Glutamatergic neuron (in vitro differentiated cells): ENCODE data around the gene SLC48A1. TPM values are rescaled to one million over a fixed set of nuclear protein-coding genes. Genes with fewer than 3 reads are reported as not detected.

Source experiments
- DNase-seq: peaks from one replicate; pipeline ENCODE4 v3.0.0; 2022
- H3K27ac Mint-ChIP-seq: one replicate; pipeline ENCODE4 v1.8.0; 2020; ENCODE audit warnings: mild to moderate bottlenecking, mixed read lengths, inconsistent platforms; ENCODE audit not compliant: unreplicated experiment
- H3K27me3 Mint-ChIP-seq: one replicate; pipeline ENCODE4 v1.8.0; 2020; ENCODE audit warnings: mild to moderate bottlenecking, moderate library complexity, mixed read lengths, inconsistent platforms; ENCODE audit not compliant: unreplicated experiment
- H3K36me3 Mint-ChIP-seq: one replicate; pipeline ENCODE4 v1.8.0; 2020; ENCODE audit warnings: mild to moderate bottlenecking, mixed read lengths, inconsistent platforms; ENCODE audit not compliant: unreplicated experiment
- H3K4me1 Mint-ChIP-seq: one replicate; pipeline ENCODE4 v1.8.0; 2020; ENCODE audit warnings: mild to moderate bottlenecking, low read depth, mixed read lengths, inconsistent platforms; ENCODE audit not compliant: unreplicated experiment
- H3K4me3 Mint-ChIP-seq: one replicate; pipeline ENCODE4 v1.8.0; 2020; ENCODE audit warnings: mild to moderate bottlenecking, mixed read lengths, inconsistent platforms; ENCODE audit not compliant: unreplicated experiment
- H3K9me3 Mint-ChIP-seq: one replicate; pipeline ENCODE4 v1.8.0; 2020; ENCODE audit warnings: mild to moderate bottlenecking, moderate library complexity, mixed read lengths, inconsistent platforms; ENCODE audit not compliant: unreplicated experiment
- total RNA-seq: library from RNA; stranded (reverse); fragmentation: NEBNext Ultra II Directional; extraction: Animal tissue kit (Norgen Biotek cat#: 25700); gene quantifications from one replicate; pipeline ENCODE4 v1.2.1, GENCODE V29; 2021; ENCODE audit not compliant: unreplicated experiment
- TF ChIP-seq, protein P1 (sequence below): fragments of 200-600 bp; sonication (generic); IDR thresholded peaks from one replicate; pipeline ENCODE4 v1.5.0; 2021; ENCODE audit not compliant: partially characterized antibody, unreplicated experiment

The SLC48A1 gene
- total RNA-seq, 1 donor from 2014 or later, result 15.7 TPM

- H3K36me3 Mint-ChIP-seq, result peaks cover 5% of the 10 kb centered on the region
Observed at GRCh38 chr12:47790676-47791350, 17.8 kb downstream of the SLC48A1 start.

GRCh38 chr12:47791351-47791746, 18.3 kb downstream of the SLC48A1 start:
- Mint-ChIP-seq H3K27me3 (peaks cover 8% of the 10 kb centered on the region), H3K27ac (peak overlapping the region; percentile 38), H3K4me3 (no peak overlapping the region), H3K36me3 (peaks cover 5% of the 10 kb centered on the region), H3K4me1 (peaks cover 4% of the 10 kb centered on the region), H3K9me3 (peaks cover 2% of the 10 kb centered on the region)
- TF ChIP-seq, protein P1, sequence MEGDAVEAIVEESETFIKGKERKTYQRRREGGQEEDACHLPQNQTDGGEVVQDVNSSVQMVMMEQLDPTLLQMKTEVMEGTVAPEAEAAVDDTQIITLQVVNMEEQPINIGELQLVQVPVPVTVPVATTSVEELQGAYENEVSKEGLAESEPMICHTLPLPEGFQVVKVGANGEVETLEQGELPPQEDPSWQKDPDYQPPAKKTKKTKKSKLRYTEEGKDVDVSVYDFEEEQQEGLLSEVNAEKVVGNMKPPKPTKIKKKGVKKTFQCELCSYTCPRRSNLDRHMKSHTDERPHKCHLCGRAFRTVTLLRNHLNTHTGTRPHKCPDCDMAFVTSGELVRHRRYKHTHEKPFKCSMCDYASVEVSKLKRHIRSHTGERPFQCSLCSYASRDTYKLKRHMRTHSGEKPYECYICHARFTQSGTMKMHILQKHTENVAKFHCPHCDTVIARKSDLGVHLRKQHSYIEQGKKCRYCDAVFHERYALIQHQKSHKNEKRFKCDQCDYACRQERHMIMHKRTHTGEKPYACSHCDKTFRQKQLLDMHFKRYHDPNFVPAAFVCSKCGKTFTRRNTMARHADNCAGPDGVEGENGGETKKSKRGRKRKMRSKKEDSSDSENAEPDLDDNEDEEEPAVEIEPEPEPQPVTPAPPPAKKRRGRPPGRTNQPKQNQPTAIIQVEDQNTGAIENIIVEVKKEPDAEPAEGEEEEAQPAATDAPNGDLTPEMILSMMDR, result no peak
- DNase-seq, result no peak

More at GRCh38 chr12:47790676-47791350, 17.8 kb downstream of the SLC48A1 start:
- TF ChIP-seq, protein P1, result no peak
- H3K4me3 Mint-ChIP-seq, result no peak overlapping the region
- H3K27ac Mint-ChIP-seq, result peak overlapping the region; percentile 38
- peaks cover 4% of the 10 kb centered on the region for H3K4me1 Mint-ChIP-seq
- H3K9me3 Mint-ChIP-seq, result peaks cover 2% of the 10 kb centered on the region
- peaks cover 8% of the 10 kb centered on the region for H3K27me3 Mint-ChIP-seq
- DNase-seq, result no peak

DNA sequence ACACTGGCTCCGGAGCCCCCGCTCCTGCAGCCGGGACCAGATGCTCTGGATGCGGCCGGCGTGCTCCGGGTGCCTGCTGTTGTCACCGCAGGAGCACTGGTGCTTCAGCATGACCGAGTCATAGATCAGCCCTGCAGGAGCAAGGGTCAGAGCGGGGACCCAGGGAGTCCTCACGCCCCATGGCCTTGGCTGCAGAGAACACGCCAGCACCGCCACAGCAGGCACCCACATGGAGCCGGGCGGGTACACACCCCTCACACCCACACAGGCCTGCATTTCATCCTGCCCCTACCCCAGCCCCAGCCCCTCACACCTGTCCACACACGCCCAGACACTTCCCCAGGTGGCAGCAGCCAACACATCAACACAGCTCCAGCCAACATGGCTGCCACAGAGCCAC, 18.8 kb downstream of the SLC48A1 start:
- Mint-ChIP-seq H3K9me3 (peaks cover 2% of the 10 kb centered on the region), H3K27me3 (peaks cover 8% of the 10 kb centered on the region), H3K27ac (no peak overlapping the region), H3K4me3 (no peak overlapping the region), H3K36me3 (peaks cover 5% of the 10 kb centered on the region), H3K4me1 (peaks cover 4% of the 10 kb centered on the region)
- TF ChIP-seq, protein P1, result no peak
- no peak for DNase-seq

DNA sequence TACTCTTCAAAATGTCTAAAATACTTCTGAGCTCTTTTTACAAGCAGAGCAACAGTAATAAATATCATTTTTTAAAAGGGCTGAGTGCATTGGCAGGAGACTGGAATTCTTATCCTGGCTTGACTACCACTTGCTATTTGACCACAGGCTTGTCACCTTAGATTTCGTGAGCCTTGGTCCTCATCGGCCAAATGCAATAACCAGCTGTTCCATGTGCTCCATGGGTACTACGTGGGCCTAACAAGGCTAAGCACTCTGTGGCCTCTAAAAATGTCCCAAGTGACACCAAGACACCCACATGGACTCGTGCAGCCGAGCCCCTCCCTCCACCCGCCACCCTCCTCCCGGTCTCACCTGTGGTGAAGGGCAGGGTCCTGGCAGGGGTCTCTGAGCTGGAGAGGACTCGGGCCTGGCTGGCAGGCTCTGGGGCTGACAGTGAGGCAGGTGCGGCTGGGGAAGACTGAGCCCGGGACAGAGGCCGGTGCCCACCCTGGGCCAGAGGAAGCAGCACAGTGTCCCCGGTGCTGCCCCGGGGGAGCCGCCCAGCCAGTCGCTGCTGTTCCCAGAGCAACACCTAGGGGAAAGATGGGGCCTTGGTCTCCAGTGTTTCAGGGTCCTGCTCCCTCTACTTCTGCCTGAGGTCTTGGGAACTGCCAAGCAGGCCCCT, 20.1 kb downstream of the SLC48A1 start:
- no peak overlapping the region for H3K4me3 Mint-ChIP-seq
- H3K27me3 Mint-ChIP-seq, result peaks cover 8% of the 10 kb centered on the region
- DNase-seq, result no peak
- TF ChIP-seq, protein P1, result no peak
- peaks cover 4% of the 10 kb centered on the region for H3K4me1 Mint-ChIP-seq
- H3K27ac Mint-ChIP-seq, result no peak overlapping the region
- peaks cover 2% of the 10 kb centered on the region for H3K9me3 Mint-ChIP-seq
- peaks cover 5% of the 10 kb centered on the region for H3K36me3 Mint-ChIP-seq

DNA sequence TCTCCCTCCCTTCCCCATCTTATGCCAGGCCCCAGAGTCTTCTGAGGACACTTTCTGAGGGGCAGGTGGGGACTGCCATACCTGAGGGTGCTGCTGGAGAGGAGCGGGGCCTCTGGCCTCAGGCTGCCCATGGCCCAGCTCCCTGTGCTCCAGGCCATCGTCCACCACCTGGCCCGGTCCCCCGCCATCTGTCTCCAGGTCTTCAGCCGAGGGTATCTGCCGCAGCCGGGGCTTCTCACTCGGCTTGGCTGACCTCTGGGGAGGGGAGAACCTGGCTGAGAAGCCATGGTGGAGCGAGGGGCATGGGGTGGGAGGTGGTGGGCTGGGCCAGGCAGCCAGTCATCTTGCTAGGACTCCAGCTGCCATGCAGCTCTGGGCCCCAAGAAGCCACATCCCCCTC, 21.6 kb downstream of the SLC48A1 start:
- H3K27me3 Mint-ChIP-seq, result peaks cover 5% of the 10 kb centered on the region
- no peak overlapping the region for H3K27ac Mint-ChIP-seq
- H3K4me3 Mint-ChIP-seq, result no peak overlapping the region
- peaks cover 4% of the 10 kb centered on the region for H3K4me1 Mint-ChIP-seq
- TF ChIP-seq, protein P1, result no peak
- DNase-seq, result no peak
- H3K36me3 Mint-ChIP-seq, result peaks cover 5% of the 10 kb centered on the region
- H3K9me3 Mint-ChIP-seq, result peaks cover 2% of the 10 kb centered on the region
